NT2/D1 (cell line): ENCODE measurements around the gene KLF9.

Experiments
- DNase-seq: peaks from one replicate; pipeline ENCODE4 v3.0.0-alpha.2; 2011; ENCODE audit warnings: low read depth, low spot score
- H3K27me3 ChIP-seq: 2 replicates; pipeline ENCODE4 v1.6.0; 2011; ENCODE audit warnings: mild to moderate bottlenecking; ENCODE audit not compliant: insufficient read length, insufficient read depth
- H3K36me3 ChIP-seq: 2 replicates; pipeline ENCODE4 v1.6.1; 2011; ENCODE audit warnings: mild to moderate bottlenecking, low read length, mixed read lengths; ENCODE audit not compliant: insufficient read depth, insufficient read length
- H3K4me1 ChIP-seq: 2 replicates; pipeline ENCODE4 v1.5.1; 2011; ENCODE audit not compliant: insufficient read depth, insufficient read length
- H3K4me3 ChIP-seq: 2 replicates; pipeline ENCODE4 v1.5.1; 2011; ENCODE audit warnings: low read depth; ENCODE audit not compliant: insufficient read length
- H3K9ac ChIP-seq: 2 replicates; pipeline ENCODE4 v1.6.0; 2011; ENCODE audit warnings: low read depth; ENCODE audit not compliant: insufficient read length
- H3K9me3 ChIP-seq: 2 replicates; pipeline ENCODE4 v1.5.1; 2011; ENCODE audit warnings: mild to moderate bottlenecking, low read length; ENCODE audit not compliant: insufficient read depth
- SUZ12 ChIP-seq: IDR thresholded peaks from 2 replicates; pipeline ENCODE4 v1.6.1; 2011; ENCODE audit not compliant: insufficient read length, insufficient read depth; ENCODE audit errors: extremely low read depth
- YY1 ChIP-seq: IDR thresholded peaks from 2 replicates; pipeline ENCODE4 v1.6.1; 2011; ENCODE audit not compliant: insufficient read length, insufficient read depth
- ZNF274 ChIP-seq: IDR thresholded peaks from 2 replicates; pipeline ENCODE4 v1.6.1; 2011; ENCODE audit warnings: mild to moderate bottlenecking, low read depth, low read length

KLF9 gene

DNA sequence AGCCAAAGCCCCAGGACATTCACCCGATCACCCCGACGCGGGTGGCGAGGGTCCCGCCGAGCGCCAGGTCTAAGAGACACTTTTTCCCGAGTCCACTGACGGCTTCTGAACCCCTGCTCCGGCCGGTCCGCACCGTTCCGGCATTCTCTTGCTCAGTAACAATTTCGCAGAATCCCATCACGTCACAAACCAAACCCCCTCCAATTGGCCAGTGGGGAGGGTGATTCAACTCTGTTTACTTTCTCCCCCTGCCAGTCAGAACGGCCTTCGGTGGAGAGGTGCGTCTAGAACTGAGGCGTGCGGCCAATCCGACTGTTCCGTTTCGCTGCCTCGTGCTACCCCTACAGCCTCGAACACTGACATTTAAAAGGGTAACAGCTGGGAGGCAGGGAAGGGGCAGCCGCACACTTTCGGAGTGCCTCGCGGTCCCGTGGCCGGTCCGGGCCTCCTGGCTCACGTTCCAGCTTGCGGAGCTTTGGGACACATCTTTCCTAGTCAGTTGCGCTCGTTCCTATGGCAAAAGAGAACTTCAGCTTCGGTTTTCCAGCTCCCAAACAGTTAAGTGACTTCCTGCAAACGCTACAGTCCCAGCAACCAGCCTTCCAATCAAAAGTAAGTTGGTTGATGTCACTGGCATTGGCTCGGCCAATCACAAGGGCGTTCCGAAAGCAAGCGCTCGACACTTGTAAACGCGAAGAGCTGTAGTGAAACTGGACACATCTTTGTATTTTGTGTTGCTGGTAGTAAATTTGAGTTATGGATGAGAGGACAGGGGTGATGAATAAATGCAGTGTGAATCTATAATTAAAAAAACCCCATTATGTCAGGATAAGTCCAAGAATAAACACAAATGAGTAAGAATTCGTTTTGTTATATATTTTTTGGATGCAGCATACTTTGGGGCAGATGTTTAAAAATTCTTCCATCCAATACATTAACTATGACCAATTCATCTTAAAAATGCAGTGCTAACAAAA is at the start of gene KLF9:
Gene KLF9, minus strand, starts transcription at position 859 of the 977 bp plus-strand sequence. CDS start 1,294 bp downstream, outside the sequence.
- DNase-seq: no peak
- TF ChIP-seq YY1 (no peak), SUZ12 (no peak)
- Histone ChIP-seq H3K9me3 (no peaks in the 10 kb centered on the region), H3K4me1 (peaks cover 5% of the 10 kb centered on the region), H3K27me3 (peaks cover 29% of the 10 kb centered on the region), H3K4me3 (peak within 1 kb of the TSS; percentile 70), H3K9ac (peak within 1 kb of the TSS; percentile 82), H3K36me3 (no peaks in the 10 kb centered on the region)

- no peak for DNase-seq
- Histone ChIP-seq H3K36me3 (no peaks in the 10 kb centered on the region), H3K9ac (no peak overlapping the region), H3K9me3 (no peaks in the 10 kb centered on the region), H3K4me1 (peaks cover 3% of the 10 kb centered on the region), H3K27me3 (no peaks in the 10 kb centered on the region), H3K4me3 (no peak overlapping the region)
- no peak for TF ChIP-seq YY1
- no peak for TF ChIP-seq ZNF274
- TF ChIP-seq SUZ12: no peak
Measured at GRCh38 chr9:70463877-70464276, 49.4 kb upstream of the KLF9 start.

- Histone ChIP-seq H3K36me3 (no peaks in the 10 kb centered on the region), H3K9ac (no peak overlapping the region), H3K9me3 (no peaks in the 10 kb centered on the region), H3K4me1 (peaks cover 3% of the 10 kb centered on the region), H3K27me3 (no peaks in the 10 kb centered on the region), H3K4me3 (no peak overlapping the region)
- TF ChIP-seq ZNF274 (no peak), SUZ12 (no peak), YY1 (no peak)
- DNase-seq: no peak
Measured at GRCh38 chr9:70462300-70462699, 47.8 kb upstream of the KLF9 start.

GRCh38 chr9:70457235-70457634 is 42.8 kb upstream of the KLF9 start:
- no peak for DNase-seq
- no peaks in the 10 kb centered on the region for H3K9me3 ChIP-seq
- H3K9ac ChIP-seq: no peak overlapping the region
- no peaks in the 10 kb centered on the region for H3K4me1 ChIP-seq
- no peaks in the 10 kb centered on the region for H3K36me3 ChIP-seq
- TF ChIP-seq YY1 (no peak), SUZ12 (no peak), ZNF274 (no peak)
- no peaks in the 10 kb centered on the region for H3K27me3 ChIP-seq
- H3K4me3 ChIP-seq: no peak overlapping the region

DNA sequence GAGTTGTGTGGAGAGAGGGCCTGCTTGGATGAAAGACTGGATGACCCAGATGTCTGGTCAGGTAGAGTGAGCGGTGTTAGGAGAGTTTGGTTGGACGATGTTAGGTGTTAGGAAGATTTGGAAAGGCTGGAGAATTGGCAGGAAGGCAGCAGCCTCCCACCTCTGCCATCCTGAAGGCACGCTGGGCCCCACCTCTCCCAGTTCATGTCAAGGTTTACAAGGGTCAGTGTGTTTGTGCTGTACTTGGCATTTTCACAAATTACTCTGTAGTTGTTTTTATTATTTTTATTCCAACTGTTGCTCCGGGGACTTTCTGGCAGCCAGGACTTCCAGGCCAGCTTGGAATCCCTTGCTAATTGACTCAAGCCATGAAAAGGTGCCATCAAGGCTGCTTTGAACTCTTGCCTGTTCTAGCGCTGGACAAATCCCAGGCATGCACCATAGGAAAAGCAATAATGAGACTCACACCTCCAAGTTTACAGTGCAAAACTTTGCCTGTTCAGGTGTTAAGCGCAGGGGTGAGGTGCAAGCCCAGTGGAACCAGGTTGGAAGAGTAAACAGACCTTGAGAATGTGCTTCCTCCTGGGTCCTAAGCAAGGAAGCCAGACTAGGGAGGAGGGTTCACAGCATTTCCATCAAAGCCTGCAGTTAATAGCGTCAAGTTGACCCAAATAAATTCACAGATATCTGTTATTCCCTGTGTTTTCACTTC is 41.7 kb upstream of the KLF9 start:
- DNase-seq: no peak
- H3K36me3 ChIP-seq: no peaks in the 10 kb centered on the region
- H3K27me3 ChIP-seq: no peaks in the 10 kb centered on the region
- H3K9ac ChIP-seq: no peak overlapping the region
- H3K4me1 ChIP-seq: no peaks in the 10 kb centered on the region
- no peak overlapping the region for H3K4me3 ChIP-seq
- no peak for TF ChIP-seq SUZ12
- no peak for TF ChIP-seq ZNF274
- TF ChIP-seq YY1: no peak
- no peaks in the 10 kb centered on the region for H3K9me3 ChIP-seq

GRCh38 chr9:70452365-70452764 is 37.9 kb upstream of the KLF9 start:
- H3K4me1 ChIP-seq: no peaks in the 10 kb centered on the region
- no peaks in the 10 kb centered on the region for H3K36me3 ChIP-seq
- no peak overlapping the region for H3K4me3 ChIP-seq
- DNase-seq: no peak
- H3K9ac ChIP-seq: no peak overlapping the region
- 0 out of 2 replicates have a peak, but pooled peaks cover 3% of the 10 kb centered on the region for H3K9me3 ChIP-seq
- TF ChIP-seq ZNF274 (no peak), YY1 (no peak), SUZ12 (no peak)
- H3K27me3 ChIP-seq: no peaks in the 10 kb centered on the region

DNA sequence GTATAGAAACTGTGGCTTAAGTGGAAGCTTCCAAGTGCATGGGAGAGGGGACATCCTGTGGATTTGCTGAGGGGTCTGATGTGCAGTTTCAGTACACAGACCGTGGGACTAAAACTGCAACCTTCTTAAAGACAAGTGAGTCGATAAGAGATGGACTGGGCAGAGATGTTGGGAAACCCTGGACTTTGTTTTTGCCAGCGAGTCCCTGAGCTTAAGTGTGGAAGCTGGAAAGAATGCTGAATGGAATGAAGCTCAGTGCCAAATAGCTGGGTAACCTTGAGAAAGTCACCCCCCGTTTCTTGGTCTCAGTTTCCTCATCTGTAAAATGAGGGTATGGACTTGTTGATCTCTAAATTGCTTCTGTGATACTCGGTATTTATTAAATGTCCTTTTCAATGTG is 37.3 kb upstream of the KLF9 start:
- Histone ChIP-seq H3K36me3 (no peaks in the 10 kb centered on the region), H3K4me3 (no peak overlapping the region), H3K9me3 (peaks cover 6% of the 10 kb centered on the region; the same call in 1 of the 2 replicates), H3K27me3 (no peaks in the 10 kb centered on the region), H3K4me1 (no peaks in the 10 kb centered on the region), H3K9ac (no peak overlapping the region)
- no peak for DNase-seq
- TF ChIP-seq ZNF274 (no peak), YY1 (no peak), SUZ12 (no peak)
